ENCODE results near the gene SORT1.

Gene SORT1

GRCh38 chr1:109263597-109264378 is 133.9 kb downstream of the SORT1 start:
- DNase-seq (ENCODE audit: low read depth in 3 of 3, low spot score in 1 of 3): peak; percentile 18 to 77 (median 45)

DNA sequence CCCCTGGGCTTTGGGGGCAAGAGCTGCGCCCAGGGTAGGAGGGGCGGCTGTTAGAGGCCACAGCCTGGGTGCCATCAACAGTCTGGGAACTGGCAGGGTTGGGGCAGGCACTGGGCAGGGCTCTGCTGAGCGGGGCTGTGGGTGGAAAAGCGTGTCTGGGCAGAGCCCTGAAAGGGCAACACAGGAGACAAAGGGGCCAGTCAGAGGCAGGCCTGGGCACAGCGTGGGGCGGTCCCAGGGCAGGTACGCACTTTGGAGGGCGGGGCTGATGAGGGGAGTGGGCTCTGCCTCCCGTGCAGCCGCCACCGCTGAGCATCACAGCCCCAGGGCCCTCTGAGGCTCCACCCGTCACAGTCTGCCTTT is 134.5 kb downstream of the SORT1 start:
- no peak for DNase-seq (ENCODE audit: low read depth in 3 of 3, low spot score in 1 of 3)

- DNase-seq (ENCODE audit: low read depth in 3 of 3, low spot score in 1 of 3): no peak
Observed at GRCh38 chr1:109262231-109263055, 135.3 kb downstream of the SORT1 start.

DNA sequence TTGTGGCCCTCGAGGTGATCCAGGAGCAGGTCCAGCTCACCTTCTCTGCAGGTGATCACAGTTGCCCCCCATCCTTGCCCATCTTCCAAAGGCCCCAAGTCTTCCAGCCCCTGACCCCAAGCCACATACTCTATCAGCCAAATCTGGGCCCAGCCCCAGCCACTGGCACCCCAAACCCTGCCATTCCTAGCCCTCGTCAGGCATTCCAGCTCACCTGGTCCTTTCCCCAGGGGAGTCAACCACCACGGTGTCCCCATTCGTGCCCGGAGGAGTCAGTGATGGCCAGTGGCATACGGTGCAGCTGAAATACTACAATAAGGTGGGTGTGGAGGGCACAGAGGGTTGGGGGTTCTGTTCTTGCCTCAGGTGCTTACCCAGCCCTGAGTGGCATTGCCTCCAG is 136.1 kb downstream of the SORT1 start:
- DNase-seq (ENCODE audit: low read depth in 3 of 3, low spot score in 1 of 3): no peak

- DNase-seq (ENCODE audit: low read depth in 3 of 3, low spot score in 1 of 3): no peak
Observed at GRCh38 chr1:109261006-109261405, 136.7 kb downstream of the SORT1 start.

DNA sequence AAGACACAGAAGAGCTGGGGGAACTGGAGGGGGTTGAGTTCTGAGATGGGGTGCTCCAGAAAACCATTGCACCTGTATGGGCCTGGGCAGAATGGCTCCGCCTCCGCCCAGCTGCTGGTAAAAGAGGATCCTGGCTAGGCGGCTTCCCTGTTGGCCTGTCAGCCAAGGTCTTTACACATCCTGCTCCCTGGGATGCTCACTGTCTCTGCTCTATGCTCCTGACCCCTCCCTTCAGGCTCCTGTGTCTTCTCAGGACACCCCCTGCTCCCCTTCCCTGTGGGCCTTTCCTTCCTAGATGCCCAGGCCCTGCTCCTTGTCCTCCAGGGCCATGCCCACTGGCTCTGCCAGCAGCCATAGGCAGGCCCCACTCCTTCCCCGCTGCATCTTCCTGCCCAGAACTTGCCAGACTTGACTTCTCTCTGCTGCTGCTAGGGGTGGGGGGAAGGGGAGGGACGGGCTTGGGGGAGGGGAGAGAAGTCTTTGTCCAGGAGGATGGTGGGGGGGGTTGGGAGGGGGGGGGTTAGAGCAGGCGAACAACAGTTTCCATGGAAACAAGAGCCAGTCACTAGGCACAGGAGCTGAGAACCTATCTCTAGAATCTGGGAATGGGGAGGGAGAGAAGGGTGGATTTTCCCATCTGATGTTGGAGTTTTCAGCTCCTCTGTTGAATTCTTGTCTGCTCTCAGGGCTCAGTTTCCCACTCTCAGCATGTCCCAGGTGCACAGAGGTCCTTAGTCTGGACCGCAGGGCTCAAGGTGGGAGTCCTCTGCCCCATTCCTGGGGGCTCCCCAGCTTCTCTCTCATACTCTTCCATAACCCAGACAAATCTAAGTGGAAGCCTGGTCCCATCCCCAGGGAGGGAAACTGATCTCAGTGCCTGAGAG is 137.8 kb downstream of the SORT1 start:
- no peak for DNase-seq (ENCODE audit: low read depth in 3 of 3, low spot score in 1 of 3)

Measured in stimulated activated CD4-positive, alpha-beta T cell treated with anti-CD3 and anti-CD28 coated beads, TNF-alpha, amount 100 ng/mL, for 1 hour (primary cell).